T-helper 1 cell treated with Interleukin-12 subunit alpha and Interleukin-12 subunit beta and Interleukin-4 antibody, amounts not matched to agents 30 μg/mL and 1 μg/mL, for 36 hours (primary cell): ENCODE results near the gene METTL25.
"Not testable (repeated sequence)": the region's sequence is repeated elsewhere in the genome, so short reads cannot be mapped to it uniquely, and the experiment has no call there.

Source experiments
- H3K27ac Mint-ChIP-seq: one replicate; pipeline ENCODE4 v1.8.0; 2021; ENCODE audit warnings: mild to moderate bottlenecking, mixed read lengths
- H3K27me3 Mint-ChIP-seq: one replicate; pipeline ENCODE4 v1.8.0; 2021; ENCODE audit warnings: low read depth, mixed read lengths
- H3K36me3 Mint-ChIP-seq: one replicate; pipeline ENCODE4 v1.8.0; 2021; ENCODE audit warnings: low read depth, mixed read lengths
- H3K4me1 Mint-ChIP-seq: one replicate; pipeline ENCODE4 v1.8.0; 2021; ENCODE audit warnings: low read depth, mixed read lengths
- H3K4me3 Mint-ChIP-seq: one replicate; pipeline ENCODE4 v1.8.0; 2021; ENCODE audit warnings: mild to moderate bottlenecking, moderate library complexity, mixed read lengths
- H3K9me3 Mint-ChIP-seq: one replicate; pipeline ENCODE4 v1.8.0; 2021; ENCODE audit warnings: mixed read lengths

Gene METTL25, protein sequence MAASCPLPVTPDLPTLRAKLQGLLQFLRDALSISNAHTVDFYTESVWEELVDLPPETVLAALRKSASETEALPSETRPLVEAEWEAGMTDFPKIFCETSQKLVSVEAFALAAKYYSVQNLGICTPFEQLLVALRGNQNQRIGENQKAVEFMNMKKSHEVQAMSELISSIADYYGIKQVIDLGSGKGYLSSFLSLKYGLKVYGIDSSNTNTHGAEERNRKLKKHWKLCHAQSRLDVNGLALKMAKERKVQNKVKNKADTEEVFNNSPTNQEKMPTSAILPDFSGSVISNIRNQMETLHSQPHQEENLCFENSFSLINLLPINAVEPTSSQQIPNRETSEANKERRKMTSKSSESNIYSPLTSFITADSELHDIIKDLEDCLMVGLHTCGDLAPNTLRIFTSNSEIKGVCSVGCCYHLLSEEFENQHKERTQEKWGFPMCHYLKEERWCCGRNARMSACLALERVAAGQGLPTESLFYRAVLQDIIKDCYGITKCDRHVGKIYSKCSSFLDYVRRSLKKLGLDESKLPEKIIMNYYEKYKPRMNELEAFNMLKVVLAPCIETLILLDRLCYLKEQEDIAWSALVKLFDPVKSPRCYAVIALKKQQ

DNA sequence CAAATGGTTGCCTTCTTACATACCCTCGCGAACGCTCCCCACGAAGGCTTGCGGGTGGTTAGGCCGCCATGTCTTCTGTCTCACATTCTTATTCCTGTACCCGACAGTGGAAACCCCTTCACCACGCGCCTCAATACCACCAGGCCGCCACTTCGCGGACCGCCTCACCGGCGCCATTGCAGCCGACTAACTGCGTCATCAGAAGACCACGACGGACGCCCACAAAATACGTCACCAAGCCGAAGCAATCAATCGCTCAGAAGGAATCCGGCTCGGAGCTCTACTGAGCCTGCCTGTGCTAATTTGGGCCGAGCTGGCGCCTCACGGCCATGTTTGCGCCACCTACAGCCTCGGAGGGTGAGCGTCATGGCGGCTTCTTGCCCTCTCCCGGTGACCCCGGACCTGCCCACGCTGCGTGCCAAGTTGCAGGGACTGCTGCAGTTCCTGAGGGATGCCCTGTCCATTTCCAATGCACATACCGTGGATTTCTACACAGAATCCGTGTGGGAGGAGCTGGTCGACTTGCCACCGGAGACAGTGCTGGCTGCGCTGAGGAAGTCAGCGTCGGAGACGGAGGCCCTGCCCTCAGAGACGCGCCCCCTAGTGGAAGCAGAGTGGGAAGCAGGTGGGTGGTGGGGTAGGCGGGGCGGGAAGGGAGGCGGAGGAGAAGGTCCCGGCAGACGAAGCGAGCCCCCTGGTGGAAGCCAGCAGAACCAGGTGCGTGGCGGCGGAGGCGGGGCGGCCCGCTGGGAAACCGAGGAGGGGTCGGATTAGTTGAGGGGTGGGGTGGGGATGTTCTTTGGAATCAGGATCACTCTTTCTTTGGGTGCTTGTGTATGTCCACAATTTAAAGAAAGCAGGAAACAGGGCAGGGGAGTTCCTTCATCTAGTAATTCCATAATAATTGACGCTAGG lies at the start of gene METTL25, which contains the start of gene CCDC59:
TSS of gene METTL25 (plus strand) at position 330 of the 915 bp plus-strand sequence. CDS start at position 367, 37 bp downstream.
TSS of gene CCDC59 (minus strand) at position 188 of the 915 bp plus-strand sequence. CDS start at position 177, 11 bp downstream.
- peaks cover 25% of the 10 kb centered on the region for H3K4me1 Mint-ChIP-seq
- H3K27ac Mint-ChIP-seq, result peak within 1 kb of the TSS; percentile 99
- no peaks in the 10 kb centered on the region for H3K27me3 Mint-ChIP-seq
- peak within 1 kb of the TSS; percentile 97 for H3K4me3 Mint-ChIP-seq
- peaks cover 22% of the 10 kb centered on the region for H3K36me3 Mint-ChIP-seq
- H3K9me3 Mint-ChIP-seq, result peaks cover 4% of the 10 kb centered on the region

DNA sequence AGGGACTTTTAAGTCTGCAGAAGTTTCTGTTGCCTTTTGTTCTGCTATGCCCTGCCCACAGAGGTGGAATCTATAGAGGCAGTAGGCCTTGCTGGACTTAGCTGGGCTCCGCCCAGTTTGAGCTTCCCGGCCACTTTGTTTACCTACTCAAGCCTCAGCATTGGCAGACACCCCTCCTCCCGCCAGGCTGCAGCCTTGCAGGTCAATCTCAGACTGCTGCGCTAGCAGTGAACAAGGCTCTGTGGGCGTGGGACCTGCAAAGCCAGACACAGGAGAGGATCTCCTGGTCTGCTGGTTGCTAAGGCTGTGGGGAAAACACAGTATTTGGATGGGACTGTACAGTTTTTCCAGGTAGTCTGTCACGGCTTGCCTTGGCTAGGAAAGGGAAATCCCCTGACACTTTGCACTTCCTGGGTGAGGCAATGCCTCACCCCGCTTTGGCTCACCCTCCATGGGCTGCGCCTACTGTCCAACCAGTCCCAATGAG lies 43.9 kb upstream of the METTL25 start:
- no peaks in the 10 kb centered on the region for H3K4me1 Mint-ChIP-seq
- H3K27ac Mint-ChIP-seq, result no peak overlapping the region
- no peaks in the 10 kb centered on the region for H3K27me3 Mint-ChIP-seq
- H3K4me3 Mint-ChIP-seq, result no peak overlapping the region
- no peaks in the 10 kb centered on the region for H3K9me3 Mint-ChIP-seq
- no peaks in the 10 kb centered on the region for H3K36me3 Mint-ChIP-seq

DNA sequence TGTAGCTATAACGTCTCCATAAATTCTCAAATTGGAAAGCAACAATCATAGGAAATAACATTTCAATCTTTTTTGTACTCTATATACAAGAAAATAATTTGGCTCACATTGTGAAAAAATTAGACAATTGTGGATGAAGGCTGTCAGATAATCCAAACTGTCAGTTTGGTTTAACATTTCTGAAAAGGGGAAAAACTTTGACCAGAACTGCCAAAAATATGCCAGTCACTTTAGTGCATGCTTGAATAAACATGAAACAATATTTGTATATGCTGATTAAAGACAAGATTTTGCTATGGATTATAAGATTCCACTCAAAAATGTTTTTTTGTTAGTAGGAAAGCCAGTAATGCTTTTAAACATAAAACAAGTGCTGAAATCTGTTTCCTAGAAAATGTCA lies 39.1 kb upstream of the METTL25 start:
- H3K27ac Mint-ChIP-seq, result no peak overlapping the region
- H3K4me3 Mint-ChIP-seq, result no peak overlapping the region
- no peaks in the 10 kb centered on the region for H3K36me3 Mint-ChIP-seq
- no peaks in the 10 kb centered on the region for H3K27me3 Mint-ChIP-seq
- no peaks in the 10 kb centered on the region for H3K9me3 Mint-ChIP-seq
- no peaks in the 10 kb centered on the region for H3K4me1 Mint-ChIP-seq

DNA sequence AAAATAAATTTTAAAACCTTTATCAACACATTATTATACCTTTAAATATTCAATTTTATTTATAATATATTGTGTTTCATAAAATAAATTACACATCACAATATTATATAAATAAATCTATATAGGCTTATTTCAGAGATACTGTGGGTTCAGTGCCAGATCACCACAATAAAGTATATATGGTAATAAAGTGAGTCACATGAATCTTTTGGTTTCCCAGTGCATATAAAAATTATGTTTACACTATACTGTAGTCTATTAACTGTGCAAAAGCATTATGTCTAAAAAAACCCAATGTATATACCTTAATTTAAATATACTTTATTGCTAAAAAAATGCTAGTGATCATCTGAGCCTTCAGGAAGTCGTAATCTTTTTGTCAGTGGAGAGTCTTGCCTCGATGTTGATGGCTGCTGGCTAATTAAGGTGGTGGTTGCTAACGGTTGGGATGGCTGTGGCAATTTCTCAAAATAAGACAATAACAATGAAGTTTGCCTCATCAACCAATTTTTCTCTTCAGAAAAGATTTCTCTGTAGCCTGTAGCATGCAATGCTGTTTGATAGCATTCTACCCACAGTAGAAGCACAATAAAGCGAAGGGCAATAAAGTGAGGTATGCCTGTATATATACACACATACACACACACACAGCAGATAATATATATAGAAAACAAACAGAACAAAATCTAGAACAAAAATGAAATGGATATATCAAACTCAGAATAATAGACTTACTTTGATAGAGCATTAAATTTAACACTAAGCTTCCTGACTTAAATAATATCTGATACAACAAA lies 32.6 kb upstream of the METTL25 start:
- Mint-ChIP-seq H3K36me3 (no peaks in the 10 kb centered on the region), H3K27me3 (no peaks in the 10 kb centered on the region), H3K4me3 (no peak overlapping the region), H3K27ac (no peak overlapping the region), H3K4me1 (no peaks in the 10 kb centered on the region), H3K9me3 (no peaks in the 10 kb centered on the region)

DNA sequence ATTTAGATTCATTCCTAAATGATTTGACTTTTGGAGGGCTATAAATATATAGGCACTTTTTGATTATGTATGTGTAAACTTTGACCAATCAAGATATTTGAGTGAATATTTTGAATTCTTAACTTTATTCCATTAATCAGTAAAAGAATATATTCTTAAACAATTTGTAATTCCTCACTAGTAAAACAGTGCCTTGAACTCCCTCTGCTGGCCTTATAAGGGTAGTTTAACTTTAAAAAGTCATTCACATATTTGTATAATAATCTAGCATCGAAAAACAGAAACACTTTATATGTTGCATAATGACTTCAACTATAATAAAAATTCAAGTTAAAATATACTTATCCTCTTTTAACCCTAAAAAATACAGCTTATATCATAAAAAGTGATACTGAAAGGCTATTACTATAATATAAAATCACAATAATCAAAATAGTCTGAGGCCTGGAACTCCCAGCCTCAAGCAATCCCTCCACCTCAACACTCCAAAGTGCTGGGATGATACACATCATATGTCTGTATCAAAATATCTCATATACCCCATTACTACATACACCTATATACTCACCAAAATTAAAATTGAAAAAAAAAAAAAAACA lies 31.3 kb upstream of the METTL25 start:
- no peak overlapping the region for H3K27ac Mint-ChIP-seq
- no peaks in the 10 kb centered on the region for H3K36me3 Mint-ChIP-seq
- H3K27me3 Mint-ChIP-seq, result no peaks in the 10 kb centered on the region
- H3K4me1 Mint-ChIP-seq, result no peaks in the 10 kb centered on the region
- no peak overlapping the region for H3K4me3 Mint-ChIP-seq
- H3K9me3 Mint-ChIP-seq, result no peaks in the 10 kb centered on the region

DNA sequence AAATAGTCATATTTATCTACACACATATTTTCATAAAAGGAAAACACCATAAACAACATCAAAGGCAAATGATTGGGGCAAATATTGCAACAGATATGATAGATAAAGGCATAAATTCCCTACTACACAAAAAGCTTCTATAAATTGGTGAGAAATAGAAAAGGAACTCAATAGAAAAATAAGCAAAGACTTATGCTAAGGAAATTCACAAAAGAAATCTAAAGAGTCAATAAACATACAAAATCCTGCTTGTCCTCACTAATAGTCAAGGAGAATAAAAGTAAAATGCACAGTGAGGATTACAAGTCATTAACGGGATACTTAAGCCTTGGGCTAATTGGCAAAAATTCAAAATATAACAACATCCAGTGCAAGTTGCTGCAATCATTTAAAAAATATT lies 30.5 kb upstream of the METTL25 start:
- Mint-ChIP-seq H3K9me3 (no peaks in the 10 kb centered on the region), H3K36me3 (no peaks in the 10 kb centered on the region), H3K27me3 (no peaks in the 10 kb centered on the region), H3K4me1 (no peaks in the 10 kb centered on the region), H3K27ac (no peak overlapping the region), H3K4me3 (no peak overlapping the region)

DNA sequence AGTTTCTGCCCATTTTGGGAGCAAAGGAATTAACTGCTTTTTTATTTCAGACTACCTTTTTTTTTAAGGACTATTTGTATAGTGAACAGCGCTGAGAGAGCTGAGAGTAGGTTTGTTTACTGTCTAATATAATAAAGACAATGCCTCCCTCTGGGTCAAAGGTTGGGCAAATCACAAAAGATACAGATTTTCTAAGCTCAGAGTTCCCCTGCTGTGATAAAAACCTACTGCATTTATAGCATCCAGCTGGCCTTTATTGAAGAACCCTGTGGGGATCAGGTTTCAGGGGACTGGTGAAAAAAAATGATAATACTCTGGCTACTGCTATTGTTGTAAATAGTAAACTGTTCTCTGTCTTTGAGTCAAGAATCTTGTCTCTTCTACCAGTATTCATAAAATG lies 28.8 kb upstream of the METTL25 start:
- H3K9me3 Mint-ChIP-seq, result no peaks in the 10 kb centered on the region
- H3K27me3 Mint-ChIP-seq, result no peaks in the 10 kb centered on the region
- H3K27ac Mint-ChIP-seq, result no peak overlapping the region
- H3K4me3 Mint-ChIP-seq, result no peak overlapping the region
- no peaks in the 10 kb centered on the region for H3K4me1 Mint-ChIP-seq
- no peaks in the 10 kb centered on the region for H3K36me3 Mint-ChIP-seq

DNA sequence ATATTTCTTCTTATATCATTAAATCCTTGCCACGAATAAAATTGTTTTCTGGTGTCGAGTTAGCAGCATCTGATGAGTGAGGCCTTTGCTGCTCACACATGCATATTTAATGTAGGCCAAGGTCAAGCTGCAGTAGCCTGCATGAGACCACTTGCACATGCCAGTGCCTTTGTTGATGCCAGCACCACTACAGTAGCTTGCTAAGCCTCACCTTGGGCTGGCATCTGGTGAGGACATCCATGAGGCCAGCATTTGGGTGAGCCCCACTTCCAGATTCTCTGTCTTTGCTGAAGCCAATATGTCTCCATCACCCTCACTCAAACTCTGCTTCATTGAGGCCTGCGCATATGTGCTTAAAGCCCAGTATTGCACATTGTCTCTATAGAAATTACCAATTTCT lies 8.2 kb upstream of the METTL25 start:
- Mint-ChIP-seq H3K27me3 (no peaks in the 10 kb centered on the region), H3K9me3 (no peaks in the 10 kb centered on the region), H3K27ac (no peak overlapping the region), H3K4me1 (peaks cover 5% of the 10 kb centered on the region), H3K36me3 (peaks cover 20% of the 10 kb centered on the region), H3K4me3 (no peak overlapping the region)

DNA sequence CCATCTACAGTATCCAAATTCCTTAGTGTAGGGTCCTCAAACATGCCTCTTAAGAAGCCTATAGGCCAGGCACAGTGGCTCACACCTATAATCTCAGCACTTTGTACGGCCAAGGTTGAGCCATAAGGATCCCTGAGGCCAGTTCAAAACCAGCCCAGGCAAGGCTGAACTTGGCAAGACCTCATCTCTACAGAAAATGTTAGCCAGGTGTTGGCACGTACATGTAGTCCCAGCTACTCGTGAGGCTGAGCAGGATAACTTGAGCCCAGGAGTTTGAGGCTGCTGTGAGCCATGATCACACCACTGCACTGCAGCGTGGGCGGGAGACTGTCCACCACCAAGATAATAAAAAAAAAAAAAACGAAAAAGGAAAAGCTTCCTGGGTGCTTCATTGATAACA lies 6.9 kb upstream of the METTL25 start:
- no peaks in the 10 kb centered on the region for H3K9me3 Mint-ChIP-seq
- H3K36me3 Mint-ChIP-seq, result peaks cover 27% of the 10 kb centered on the region
- H3K4me1 Mint-ChIP-seq, result peaks cover 8% of the 10 kb centered on the region
- no peak overlapping the region for H3K4me3 Mint-ChIP-seq
- no peak overlapping the region for H3K27ac Mint-ChIP-seq
- H3K27me3 Mint-ChIP-seq, result no peaks in the 10 kb centered on the region

DNA sequence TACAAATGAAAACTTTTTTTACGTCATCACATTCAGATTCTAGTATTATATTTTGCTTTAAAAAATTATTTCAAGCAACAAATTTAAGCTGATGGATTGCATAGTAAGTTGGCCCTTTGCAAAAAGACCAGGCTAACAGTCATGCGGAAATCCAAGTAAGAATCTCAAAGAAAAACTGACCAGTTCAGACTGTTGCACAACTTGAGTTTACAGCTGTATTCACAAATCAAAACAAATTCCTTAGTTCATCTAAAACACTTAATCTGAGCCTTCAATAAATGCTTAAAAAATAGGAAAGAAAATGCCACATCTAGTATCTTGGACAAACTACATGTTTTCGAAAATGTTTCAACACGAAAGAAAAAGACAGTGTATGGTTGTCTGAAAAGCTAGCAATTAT lies 989 bp upstream of the METTL25 start:
- Mint-ChIP-seq H3K4me1 (peaks cover 26% of the 10 kb centered on the region), H3K27ac (peak overlapping the region; percentile 99), H3K27me3 (no peaks in the 10 kb centered on the region), H3K36me3 (peaks cover 26% of the 10 kb centered on the region), H3K9me3 (peaks cover 4% of the 10 kb centered on the region), H3K4me3 (peak overlapping the region; percentile 97)

DNA sequence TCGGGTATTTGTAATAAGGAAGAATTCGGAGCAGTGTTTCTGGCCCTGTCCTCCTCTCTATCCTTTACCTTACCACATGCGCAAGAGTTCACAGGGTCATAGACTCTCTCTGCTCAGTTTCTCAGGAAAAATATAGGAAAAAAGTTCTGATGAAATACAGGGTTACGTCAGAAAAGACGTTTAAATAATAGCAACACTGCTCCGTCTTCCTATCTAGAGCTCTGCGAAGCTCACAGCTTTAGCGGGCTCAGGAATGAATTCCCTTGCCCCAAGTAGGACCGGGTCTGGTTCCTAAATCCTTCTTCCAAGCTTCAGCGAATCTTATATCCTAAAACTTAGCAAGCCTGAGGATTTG lies 507 bp upstream of the METTL25 start:
- Mint-ChIP-seq H3K9me3 (peaks cover 4% of the 10 kb centered on the region), H3K27me3 (no peaks in the 10 kb centered on the region), H3K36me3 (peaks cover 26% of the 10 kb centered on the region), H3K4me1 (peaks cover 26% of the 10 kb centered on the region), H3K27ac (peak overlapping the region; percentile 99), H3K4me3 (peak overlapping the region; percentile 97)

DNA sequence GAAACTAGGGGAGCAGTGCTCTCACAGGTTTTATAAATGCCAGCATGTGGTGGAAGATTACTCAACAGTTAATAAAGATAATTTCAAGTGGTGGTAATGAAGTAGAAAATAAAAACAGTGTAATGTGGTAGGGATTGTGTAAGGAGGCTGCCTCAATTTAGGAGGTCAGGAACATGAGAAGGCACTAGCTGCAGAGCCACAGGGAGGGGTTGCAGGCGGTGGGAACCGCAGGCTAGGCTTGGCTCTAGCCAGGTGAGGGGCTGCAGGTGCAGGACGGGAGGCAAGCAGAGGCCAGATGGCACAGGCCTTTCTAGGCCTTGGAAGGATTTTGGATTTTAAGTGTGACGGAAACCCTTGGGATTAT lies 768 bp downstream of the METTL25 start:
- H3K36me3 Mint-ChIP-seq, result peaks cover 20% of the 10 kb centered on the region
- H3K27ac Mint-ChIP-seq, result peak overlapping the region; percentile 99
- peak overlapping the region; percentile 97 for H3K4me3 Mint-ChIP-seq
- H3K4me1 Mint-ChIP-seq, result peaks cover 24% of the 10 kb centered on the region
- H3K9me3 Mint-ChIP-seq, result peaks cover 4% of the 10 kb centered on the region
- no peaks in the 10 kb centered on the region for H3K27me3 Mint-ChIP-seq

DNA sequence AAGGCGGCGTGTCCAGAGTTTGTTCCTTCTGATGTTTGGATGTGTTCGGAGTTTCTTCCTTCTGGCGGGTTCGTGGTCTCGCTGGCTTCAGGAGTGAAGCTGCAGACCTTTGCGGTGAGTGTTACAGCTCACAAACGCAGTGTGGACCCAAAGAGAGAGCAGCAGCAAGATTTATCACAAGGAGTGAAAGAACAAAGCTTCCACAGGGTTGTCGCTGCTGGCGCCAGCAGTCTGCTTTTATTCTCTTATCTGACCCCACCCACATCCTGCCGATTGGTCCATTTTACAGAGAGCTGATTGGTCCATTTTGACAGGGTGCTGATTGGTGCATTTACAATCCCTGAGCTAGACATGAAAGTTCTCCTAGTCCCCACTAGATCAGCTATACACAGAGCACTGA lies 2.5 kb downstream of the METTL25 start:
- Mint-ChIP-seq H3K36me3 (peaks cover 12% of the 10 kb centered on the region), H3K4me1 (peaks cover 21% of the 10 kb centered on the region)
- H3K9me3 Mint-ChIP-seq, H3K27ac Mint-ChIP-seq, H3K27me3 Mint-ChIP-seq, H3K4me3 Mint-ChIP-seq: not testable (repeated sequence)
